H1 (cell line): Measurements from ENCODE around the gene RTEL1.

Experiments used
- EGR1 ChIP-seq: IDR thresholded peaks from 2 replicates; pipeline ENCODE4 v1.6.1; 2011; ENCODE audit warnings: low read depth, low read length, borderline replicate concordance
- MAFK ChIP-seq: IDR thresholded peaks from 2 replicates; pipeline ENCODE4 v1.6.1; 2012; ENCODE audit warnings: low read depth, mild to moderate bottlenecking, improper control_type of control experiment, low read length
- RFX5 ChIP-seq: IDR thresholded peaks from 2 replicates; pipeline ENCODE4 v1.6.1; 2011; ENCODE audit warnings: low read depth, low read length, improper control_type of control experiment, borderline replicate concordance
- SAP30 ChIP-seq: fragments of 300-600 bp; sonication (generic); IDR thresholded peaks from 2 replicates; pipeline ENCODE4 v1.7.1; 2012; ENCODE audit warnings: low read length, moderate library complexity, mild to moderate bottlenecking, inconsistent platforms; ENCODE audit not compliant: insufficient read depth, insufficient replicate concordance
- TF ChIP-seq, protein P1 (sequence below), 3 experiments: IDR thresholded peaks; 1 replicate in 2 of 3; 2 replicates in 1 of 3; pipeline versions ENCODE4 v1.5.1 to v1.6.1; 2011; ENCODE audit warnings: low read length in 3 of 3, mild to moderate bottlenecking in 3 of 3, inconsistent platforms in 2 of 3, low read depth in 1 of 3, moderate library complexity in 1 of 3; ENCODE audit not compliant: insufficient read depth in 1 of 3; ENCODE audit errors: control extremely low read depth in 1 of 3
- TF ChIP-seq, protein P2 (sequence below): IDR thresholded peaks from 2 replicates; pipeline ENCODE4 v1.6.1; 2012; ENCODE audit warnings: inconsistent platforms

DNA sequence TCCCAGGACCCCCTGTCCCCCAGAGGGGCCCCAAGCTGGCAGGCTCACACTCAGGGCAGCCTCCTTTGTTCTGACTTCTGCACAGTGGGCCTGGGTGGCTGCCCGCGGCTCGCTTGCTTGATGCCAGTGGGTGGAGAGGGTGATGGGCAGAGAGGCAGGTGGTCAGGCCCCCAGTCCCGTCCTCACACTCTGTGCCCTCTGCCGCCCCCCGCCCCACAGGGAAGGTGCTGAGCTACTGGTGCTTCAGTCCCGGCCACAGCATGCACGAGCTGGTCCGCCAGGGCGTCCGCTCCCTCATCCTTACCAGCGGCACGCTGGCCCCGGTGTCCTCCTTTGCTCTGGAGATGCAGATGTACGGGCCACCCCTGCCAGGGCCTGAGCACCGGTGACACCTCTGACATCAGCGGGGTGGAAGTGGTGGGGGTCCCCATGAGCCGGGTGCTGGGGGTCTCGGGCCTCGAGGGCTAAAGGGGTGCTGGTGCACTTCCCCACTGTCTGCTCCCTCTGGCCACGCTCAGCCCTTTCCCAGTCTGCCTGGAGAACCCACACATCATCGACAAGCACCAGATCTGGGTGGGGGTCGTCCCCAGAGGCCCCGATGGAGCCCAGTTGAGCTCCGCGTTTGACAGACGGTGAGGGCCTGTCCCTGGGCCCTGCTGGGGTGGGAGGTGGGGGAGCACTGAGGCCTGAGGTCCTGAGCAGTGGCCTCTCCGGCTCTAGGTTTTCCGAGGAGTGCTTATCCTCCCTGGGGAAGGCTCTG lies 29.5 kb downstream of the RTEL1 start:
- TF ChIP-seq, protein P1, sequence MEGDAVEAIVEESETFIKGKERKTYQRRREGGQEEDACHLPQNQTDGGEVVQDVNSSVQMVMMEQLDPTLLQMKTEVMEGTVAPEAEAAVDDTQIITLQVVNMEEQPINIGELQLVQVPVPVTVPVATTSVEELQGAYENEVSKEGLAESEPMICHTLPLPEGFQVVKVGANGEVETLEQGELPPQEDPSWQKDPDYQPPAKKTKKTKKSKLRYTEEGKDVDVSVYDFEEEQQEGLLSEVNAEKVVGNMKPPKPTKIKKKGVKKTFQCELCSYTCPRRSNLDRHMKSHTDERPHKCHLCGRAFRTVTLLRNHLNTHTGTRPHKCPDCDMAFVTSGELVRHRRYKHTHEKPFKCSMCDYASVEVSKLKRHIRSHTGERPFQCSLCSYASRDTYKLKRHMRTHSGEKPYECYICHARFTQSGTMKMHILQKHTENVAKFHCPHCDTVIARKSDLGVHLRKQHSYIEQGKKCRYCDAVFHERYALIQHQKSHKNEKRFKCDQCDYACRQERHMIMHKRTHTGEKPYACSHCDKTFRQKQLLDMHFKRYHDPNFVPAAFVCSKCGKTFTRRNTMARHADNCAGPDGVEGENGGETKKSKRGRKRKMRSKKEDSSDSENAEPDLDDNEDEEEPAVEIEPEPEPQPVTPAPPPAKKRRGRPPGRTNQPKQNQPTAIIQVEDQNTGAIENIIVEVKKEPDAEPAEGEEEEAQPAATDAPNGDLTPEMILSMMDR (IDR thresholded peaks at IDR 0.05; ENCODE audit: control extremely low read depth in 1 of 3, insufficient read depth in 1 of 3, low read depth in 1 of 3, low read length in 3 of 3): no peak
- no peak for TF ChIP-seq MAFK
- TF ChIP-seq, protein P2, sequence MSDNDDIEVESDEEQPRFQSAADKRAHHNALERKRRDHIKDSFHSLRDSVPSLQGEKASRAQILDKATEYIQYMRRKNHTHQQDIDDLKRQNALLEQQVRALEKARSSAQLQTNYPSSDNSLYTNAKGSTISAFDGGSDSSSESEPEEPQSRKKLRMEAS: no peak
- no peak for TF ChIP-seq EGR1
- TF ChIP-seq RFX5: no peak
- TF ChIP-seq SAP30: no peak
